ENCODE data around the gene NFKBIE. TPM values are rescaled to one million over a fixed set of nuclear protein-coding genes. Genes with fewer than 3 reads are reported as not detected.

The NFKBIE gene
- total and polyA plus RNA-seq, 2 donors (not counting 1 experiment from before 2014, with no cell fraction given): 46.5 to 90.0 TPM

GRCh38 chr6:44286285-44286565 lies 20.9 kb upstream of the NFKBIE start:
- Mint-ChIP-seq H3K27me3 (peaks cover 67% of the 10 kb centered on the region), H3K4me3 (no peak overlapping the region), H3K9me3 (ENCODE audit: insufficient read depth) (no peaks in the 10 kb centered on the region), H3K27ac (no peak overlapping the region), H3K4me1 (no peaks in the 10 kb centered on the region)
- H3K27me3 ChIP-seq (replicated peaks in 1 of 4; ENCODE audit: control extremely low read depth in 1 of 4, control insufficient read depth in 3 of 4, insufficient read depth in 4 of 4, low read length in 3 of 4): peaks cover 0 to 28% (median 6%) of the 10 kb centered on the region in 4 experiments
- no peak overlapping the region for H3K9ac ChIP-seq (ENCODE audit: low read length)
- CTCF ChIA-PET: no interaction called here
- TF ChIP-seq CTCF (IDR thresholded peaks at IDR 0.05) (no peak), EZH2 (IDR thresholded peaks at IDR 0.05; ENCODE audit: borderline replicate concordance, insufficient read depth, low read depth, low read length, poor library complexity, severe bottlenecking) (no peak)
- no peaks in the 10 kb centered on the region for H3K4me1 ChIP-seq (ENCODE audit: control insufficient read depth in 2 of 2, insufficient read depth in 2 of 2, low read length in 2 of 2)
- whole genome bisulfite sequencing (ENCODE audit: insufficient coverage): 96% methylated on average over 12 of the region's 12 CpGs
- ATAC-seq (ENCODE audit: low read depth) (no peak), DNase-seq (no peak)
- H4K20me1 ChIP-seq (ENCODE audit: control insufficient read depth, insufficient read depth, low read length, poor library complexity, severe bottlenecking): no peaks in the 10 kb centered on the region
- H3K4me3 ChIP-seq (ENCODE audit: control extremely low read depth in 1 of 5, extremely low read depth in 1 of 5, insufficient read depth in 1 of 5, low read depth in 2 of 5, low read length in 4 of 5): no peak overlapping the region
- H3K9me3 ChIP-seq (ENCODE audit: control extremely low read depth in 1 of 3, control insufficient read depth in 2 of 3, insufficient read depth in 1 of 3, low read length in 2 of 3): no peaks in the 10 kb centered on the region
- POLR2A ChIA-PET: no interaction called here
- H3K27ac ChIP-seq (ENCODE audit: low read length in 2 of 2): no peak overlapping the region
- no peaks in the 10 kb centered on the region for H3K36me3 ChIP-seq (replicated peaks in 1 of 2; ENCODE audit: control extremely low read depth in 1 of 2, control insufficient read depth in 1 of 2, extremely low read depth in 1 of 2, insufficient read depth in 2 of 2, low read length in 1 of 2)
- intact Hi-C loops (cut with micrococcal nuclease): no loop called here
- H3K4me2 ChIP-seq (replicated peaks; ENCODE audit: low read depth, low read length, poor library complexity, severe bottlenecking): no peak overlapping the region
- no peaks in the 10 kb centered on the region for H3K79me2 ChIP-seq (ENCODE audit: control insufficient read depth, insufficient read depth, low read length)
- H2AFZ ChIP-seq (ENCODE audit: insufficient read depth, low read depth, low read length, poor library complexity, severe bottlenecking): no peak overlapping the region

GRCh38 chr6:44285552-44286284 lies 20.4 kb upstream of the NFKBIE start:
- no peak overlapping the region for H3K4me2 ChIP-seq (replicated peaks; ENCODE audit: low read depth, low read length, poor library complexity, severe bottlenecking)
- no peaks in the 10 kb centered on the region for H3K36me3 ChIP-seq (replicated peaks in 1 of 2; ENCODE audit: control extremely low read depth in 1 of 2, control insufficient read depth in 1 of 2, extremely low read depth in 1 of 2, insufficient read depth in 2 of 2, low read length in 1 of 2)
- Mint-ChIP-seq H3K4me3 (no peak overlapping the region), H3K9me3 (ENCODE audit: insufficient read depth) (no peaks in the 10 kb centered on the region), H3K4me1 (no peaks in the 10 kb centered on the region), H3K27me3 (peaks cover 67% of the 10 kb centered on the region), H3K27ac (no peak overlapping the region)
- TF ChIP-seq EZH2 (IDR thresholded peaks at IDR 0.05; ENCODE audit: borderline replicate concordance, insufficient read depth, low read depth, low read length, poor library complexity, severe bottlenecking) (no peak), CTCF (IDR thresholded peaks at IDR 0.05) (no peak)
- no peaks in the 10 kb centered on the region for H4K20me1 ChIP-seq (ENCODE audit: control insufficient read depth, insufficient read depth, low read length, poor library complexity, severe bottlenecking)
- H2AFZ ChIP-seq (ENCODE audit: insufficient read depth, low read depth, low read length, poor library complexity, severe bottlenecking): no peak overlapping the region
- ATAC-seq (ENCODE audit: low read depth) (no peak), DNase-seq (no peak)
- H3K4me1 ChIP-seq (ENCODE audit: control insufficient read depth in 2 of 2, insufficient read depth in 2 of 2, low read length in 2 of 2): no peaks in the 10 kb centered on the region
- POLR2A ChIA-PET: no interaction called here
- no peak overlapping the region for H3K27ac ChIP-seq (ENCODE audit: low read length in 2 of 2)
- H3K9me3 ChIP-seq (ENCODE audit: control extremely low read depth in 1 of 3, control insufficient read depth in 2 of 3, insufficient read depth in 1 of 3, low read length in 2 of 3): no peaks in the 10 kb centered on the region
- H3K9ac ChIP-seq (ENCODE audit: low read length): no peak overlapping the region
- no peaks in the 10 kb centered on the region for H3K79me2 ChIP-seq (ENCODE audit: control insufficient read depth, insufficient read depth, low read length)
- intact Hi-C loops (cut with micrococcal nuclease): no loop called here
- WGBS (ENCODE audit: insufficient coverage): 87% methylated on average over 23 of the region's 25 CpGs
- peaks cover 0 to 25% (median 6%) of the 10 kb centered on the region in 4 experiments for H3K27me3 ChIP-seq (replicated peaks in 1 of 4; ENCODE audit: control extremely low read depth in 1 of 4, control insufficient read depth in 3 of 4, insufficient read depth in 4 of 4, low read length in 3 of 4)
- H3K4me3 ChIP-seq (ENCODE audit: control extremely low read depth in 1 of 5, extremely low read depth in 1 of 5, insufficient read depth in 1 of 5, low read depth in 2 of 5, low read length in 4 of 5): no peak overlapping the region
- CTCF ChIA-PET: no interaction called here
